ENCODE results near the gene SCYL2. TPM values are rescaled to one million over a fixed set of nuclear protein-coding genes. Genes with fewer than 3 reads are reported as not detected.

SCYL2 gene
- total RNA-seq, 1 donor from 2014 or later = 31.3 TPM

DNA sequence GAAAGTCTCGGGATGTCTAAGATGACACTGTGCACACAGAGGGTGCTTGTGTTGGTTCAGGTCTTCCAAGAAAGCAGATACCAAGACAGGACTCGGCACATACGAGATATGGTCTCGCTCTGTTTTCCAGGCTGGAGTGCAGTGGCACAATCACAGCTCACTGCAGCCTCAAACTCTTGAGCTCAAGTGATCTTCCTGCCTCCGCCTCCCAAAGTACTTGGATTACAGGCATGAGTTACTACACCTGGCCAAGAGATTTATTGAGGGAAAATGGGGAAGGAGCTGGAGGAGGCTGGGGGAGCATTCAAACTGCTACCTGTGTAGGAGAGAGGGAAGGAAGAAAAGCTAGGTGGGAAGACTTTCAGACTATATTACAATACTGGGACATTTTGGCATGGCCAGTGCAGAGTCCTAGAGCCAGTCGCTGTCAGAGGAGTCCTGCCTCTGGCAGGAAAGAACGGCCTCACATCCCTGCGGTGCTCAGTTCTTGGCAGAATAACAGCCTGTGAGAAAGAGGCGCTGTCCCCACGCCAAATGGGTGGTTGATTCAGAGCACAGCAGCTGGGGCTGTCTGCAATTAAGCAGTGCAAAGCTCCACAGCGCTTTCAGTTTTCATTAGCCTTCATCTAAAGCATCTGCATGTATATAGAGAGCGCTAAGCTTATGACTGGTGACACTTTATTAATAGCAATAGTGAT is 108.2 kb downstream of the SCYL2 start:
- DNase-seq (ENCODE audit: low read depth, low spot score) = no peak

DNA sequence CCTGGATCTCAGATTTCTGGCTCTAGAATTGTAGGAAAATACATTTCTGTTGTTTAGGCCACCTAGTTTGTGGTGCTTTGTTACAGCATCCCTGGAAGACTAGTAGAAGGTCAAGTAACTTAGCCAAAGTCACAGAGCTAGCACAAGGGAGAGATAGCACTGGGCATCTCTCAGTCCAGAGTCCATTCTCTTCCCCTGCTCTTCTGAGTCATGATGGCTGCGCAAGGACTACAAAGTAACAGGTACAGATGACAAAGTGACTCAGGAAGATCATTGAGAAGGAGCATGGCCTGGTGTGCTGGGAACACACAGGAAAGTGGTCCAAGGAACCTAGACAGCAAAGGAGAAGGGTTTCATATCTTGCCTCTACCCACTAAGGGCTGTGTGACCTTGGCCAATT is 109.2 kb downstream of the SCYL2 start:
- no peak for DNase-seq (ENCODE audit: low read depth, low spot score)

DNA sequence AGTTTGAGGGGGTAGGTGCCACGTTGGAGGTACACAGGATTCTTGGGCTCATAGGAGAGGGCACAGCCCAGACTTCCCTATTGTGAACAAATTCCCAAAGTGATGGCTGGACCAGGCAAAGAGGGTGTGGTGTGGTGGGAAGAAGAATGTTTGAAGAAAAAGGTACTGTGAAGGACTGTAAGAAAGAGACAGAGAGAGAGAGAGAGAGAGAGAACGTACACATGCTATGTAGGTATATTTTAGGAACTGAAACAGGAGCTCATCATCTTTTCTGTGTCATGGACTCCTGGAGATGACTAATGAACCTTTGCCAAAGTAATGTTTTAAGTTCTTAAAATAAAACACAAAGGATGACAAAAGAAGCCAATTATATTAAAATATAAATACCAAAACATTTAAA is 114.4 kb downstream of the SCYL2 start:
- DNase-seq (ENCODE audit: low read depth, low spot score) = no peak

DNA sequence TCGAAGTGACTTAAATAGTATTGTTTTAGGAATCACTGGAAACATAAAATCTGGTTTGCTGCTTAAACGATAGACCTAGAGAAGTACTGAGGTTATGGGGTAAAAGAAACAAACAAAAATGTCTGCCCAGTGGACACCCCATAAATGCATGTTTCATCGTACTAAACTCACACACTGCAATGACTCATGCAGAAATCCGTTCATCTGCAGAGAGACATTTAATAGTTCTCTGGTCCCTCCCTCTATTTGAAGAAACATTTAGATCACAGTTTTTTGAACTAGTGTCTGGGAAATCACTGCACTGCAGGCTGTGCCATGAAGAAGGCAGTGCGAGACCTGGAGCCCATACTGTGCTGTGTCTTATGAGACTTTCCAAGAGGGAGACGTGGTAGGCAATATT is 115.4 kb downstream of the SCYL2 start:
- DNase-seq (ENCODE audit: low read depth, low spot score) = no peak

DNA sequence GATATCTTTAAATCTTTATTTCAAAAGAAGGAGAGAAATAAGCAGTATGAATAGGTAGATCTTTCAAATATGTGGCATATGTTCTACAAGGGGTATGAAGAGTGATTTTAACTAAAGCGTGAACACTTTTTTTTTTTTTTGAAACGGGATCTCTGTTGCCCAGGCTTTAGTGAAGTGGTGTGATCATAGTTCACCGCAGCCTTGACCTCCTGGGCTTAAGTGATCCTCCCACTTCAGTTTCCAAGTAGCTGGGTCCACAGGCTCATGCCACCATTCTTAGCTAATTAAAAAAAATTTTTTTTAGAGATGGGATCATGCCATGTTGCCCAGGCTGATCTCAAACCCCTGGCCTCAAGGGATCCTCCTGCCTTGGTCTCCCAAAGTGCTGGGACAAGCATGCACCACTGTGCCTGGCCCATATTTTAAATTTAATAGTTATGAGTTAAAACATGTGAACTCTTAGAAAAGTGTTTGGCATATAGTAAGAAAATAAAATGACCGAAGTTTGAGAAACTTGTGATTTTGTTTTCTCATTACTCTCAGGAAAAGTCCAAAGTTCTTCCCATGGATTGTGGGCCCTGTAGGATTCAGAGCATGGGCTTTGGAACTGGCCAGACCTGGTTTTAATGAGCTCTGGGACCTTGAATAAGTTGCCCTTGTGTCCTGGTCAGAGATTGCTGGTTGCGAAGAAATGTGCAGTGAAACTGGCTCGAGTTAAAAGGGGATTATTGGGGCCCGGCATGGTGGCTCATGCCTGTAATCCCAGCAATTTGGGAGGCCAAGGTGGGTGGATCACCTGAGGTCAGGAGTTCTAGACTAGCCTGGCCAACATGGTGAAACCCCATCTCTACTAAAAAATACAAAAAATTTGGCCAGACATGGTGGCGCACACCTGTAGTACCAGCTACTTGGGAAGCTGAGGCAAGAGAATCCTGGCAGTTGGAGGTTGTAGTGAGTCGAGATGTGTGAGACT is 116.9 kb downstream of the SCYL2 start:
- no peak for DNase-seq (ENCODE audit: low read depth, low spot score)

DNA sequence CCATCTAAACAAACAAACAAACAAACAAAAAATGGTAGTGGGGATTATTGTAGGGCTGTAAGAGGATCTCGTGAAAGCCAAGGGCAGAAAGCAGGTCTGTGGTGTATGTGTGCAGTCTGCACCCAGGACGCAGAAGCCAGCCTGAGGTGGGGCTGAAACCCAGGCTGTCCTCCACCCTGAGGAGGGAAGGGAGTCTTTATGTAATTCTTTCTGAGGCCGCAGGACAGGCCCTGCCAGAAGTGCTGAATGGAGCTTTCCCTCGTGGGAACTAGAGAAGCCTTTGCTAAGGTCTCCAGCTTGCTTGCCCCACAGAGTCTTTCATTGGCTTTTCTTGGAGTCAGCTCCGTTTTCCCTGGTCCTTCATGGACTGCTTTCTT is 117.6 kb downstream of the SCYL2 start:
- no peak for DNase-seq (ENCODE audit: low read depth, low spot score)

DNA sequence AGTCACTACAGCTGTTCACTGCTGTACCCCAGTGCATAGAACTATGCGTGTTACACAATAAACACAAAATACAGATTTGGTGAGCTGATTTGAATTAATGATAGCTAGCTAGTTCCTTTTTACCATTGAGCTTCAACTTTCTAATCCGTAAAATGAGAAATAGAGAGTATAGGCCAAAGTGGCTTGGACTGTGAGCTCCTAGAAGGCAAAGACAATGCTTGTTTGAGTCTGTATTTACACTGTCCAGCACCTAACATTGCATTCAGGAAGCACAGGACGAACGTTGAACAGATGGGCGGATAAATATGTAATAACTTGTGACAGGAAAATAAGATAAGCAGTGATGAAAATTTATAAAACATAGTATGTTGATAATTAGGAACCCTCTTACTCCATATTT is 121.4 kb downstream of the SCYL2 start:
- no peak for DNase-seq (ENCODE audit: low read depth, low spot score)

Other genes with a start within 250 kb of the SCYL2 start
- gene BLTP3B, start 124.3 kb upstream of the SCYL2 start, total RNA-seq = 17.4 and 22.5 TPM in 2 replicates
- gene ACTR6, start 66.4 kb upstream of the SCYL2 start, total RNA-seq = 10.8 and 12.8 TPM in 2 replicates
- gene DEPDC4, start 98 bp upstream of the SCYL2 start, total RNA-seq = 0.20 and 0.56 TPM in 2 replicates
- gene SLC17A8, start 89.9 kb downstream of the SCYL2 start, total RNA-seq = not detected in 2 replicates
- not detected in 2 replicates for gene NR1H4, start 206.7 kb downstream of the SCYL2 start, total RNA-seq